ENCODE measurements around the gene DNAJB12.
"Not testable (repeated sequence)": the region's sequence is repeated elsewhere in the genome, so short reads cannot be mapped to it uniquely, and the experiment has no call there.

The DNAJB12 gene

GRCh38 chr10:72355214-72355555 lies 466 bp upstream of the DNAJB12 start:
- ChIA-PET CTCF (interaction anchor here (0.8 to 6.2 kb wide), 5 partner anchors 9 to 307 kb away, joined by 3 to 36 read pairs (median 4); no protein-coding TSS in a partner anchor), POLR2A (interaction anchor here (0.6 to 1.1 kb wide), 2 partner anchors 301 to 740 kb away, joined by 3 to 8 read pairs; no protein-coding TSS in a partner anchor)
- no peak for DNase-seq (ENCODE audit: extremely low spot score)
- TF ChIP-seq, protein P1, sequence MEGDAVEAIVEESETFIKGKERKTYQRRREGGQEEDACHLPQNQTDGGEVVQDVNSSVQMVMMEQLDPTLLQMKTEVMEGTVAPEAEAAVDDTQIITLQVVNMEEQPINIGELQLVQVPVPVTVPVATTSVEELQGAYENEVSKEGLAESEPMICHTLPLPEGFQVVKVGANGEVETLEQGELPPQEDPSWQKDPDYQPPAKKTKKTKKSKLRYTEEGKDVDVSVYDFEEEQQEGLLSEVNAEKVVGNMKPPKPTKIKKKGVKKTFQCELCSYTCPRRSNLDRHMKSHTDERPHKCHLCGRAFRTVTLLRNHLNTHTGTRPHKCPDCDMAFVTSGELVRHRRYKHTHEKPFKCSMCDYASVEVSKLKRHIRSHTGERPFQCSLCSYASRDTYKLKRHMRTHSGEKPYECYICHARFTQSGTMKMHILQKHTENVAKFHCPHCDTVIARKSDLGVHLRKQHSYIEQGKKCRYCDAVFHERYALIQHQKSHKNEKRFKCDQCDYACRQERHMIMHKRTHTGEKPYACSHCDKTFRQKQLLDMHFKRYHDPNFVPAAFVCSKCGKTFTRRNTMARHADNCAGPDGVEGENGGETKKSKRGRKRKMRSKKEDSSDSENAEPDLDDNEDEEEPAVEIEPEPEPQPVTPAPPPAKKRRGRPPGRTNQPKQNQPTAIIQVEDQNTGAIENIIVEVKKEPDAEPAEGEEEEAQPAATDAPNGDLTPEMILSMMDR (IDR thresholded peaks at IDR 0.05; ENCODE audit: control extremely low read depth, extremely low read depth, low read depth, missing control alignments): no peak

GRCh38 chr10:72353965-72354355 lies 759 bp downstream of the DNAJB12 start:
- TF ChIP-seq, protein P1 (IDR thresholded peaks at IDR 0.05; ENCODE audit: control extremely low read depth, extremely low read depth, low read depth, missing control alignments): no peak
- DNase-seq (ENCODE audit: extremely low spot score): no peak
- ChIA-PET POLR2A (no interaction called here), CTCF (interaction anchor here (1.7 to 10.0 kb wide), 3 partner anchors 11 to 17 kb away, joined by 4 to 78 read pairs (median 36); no protein-coding TSS in a partner anchor)

DNA sequence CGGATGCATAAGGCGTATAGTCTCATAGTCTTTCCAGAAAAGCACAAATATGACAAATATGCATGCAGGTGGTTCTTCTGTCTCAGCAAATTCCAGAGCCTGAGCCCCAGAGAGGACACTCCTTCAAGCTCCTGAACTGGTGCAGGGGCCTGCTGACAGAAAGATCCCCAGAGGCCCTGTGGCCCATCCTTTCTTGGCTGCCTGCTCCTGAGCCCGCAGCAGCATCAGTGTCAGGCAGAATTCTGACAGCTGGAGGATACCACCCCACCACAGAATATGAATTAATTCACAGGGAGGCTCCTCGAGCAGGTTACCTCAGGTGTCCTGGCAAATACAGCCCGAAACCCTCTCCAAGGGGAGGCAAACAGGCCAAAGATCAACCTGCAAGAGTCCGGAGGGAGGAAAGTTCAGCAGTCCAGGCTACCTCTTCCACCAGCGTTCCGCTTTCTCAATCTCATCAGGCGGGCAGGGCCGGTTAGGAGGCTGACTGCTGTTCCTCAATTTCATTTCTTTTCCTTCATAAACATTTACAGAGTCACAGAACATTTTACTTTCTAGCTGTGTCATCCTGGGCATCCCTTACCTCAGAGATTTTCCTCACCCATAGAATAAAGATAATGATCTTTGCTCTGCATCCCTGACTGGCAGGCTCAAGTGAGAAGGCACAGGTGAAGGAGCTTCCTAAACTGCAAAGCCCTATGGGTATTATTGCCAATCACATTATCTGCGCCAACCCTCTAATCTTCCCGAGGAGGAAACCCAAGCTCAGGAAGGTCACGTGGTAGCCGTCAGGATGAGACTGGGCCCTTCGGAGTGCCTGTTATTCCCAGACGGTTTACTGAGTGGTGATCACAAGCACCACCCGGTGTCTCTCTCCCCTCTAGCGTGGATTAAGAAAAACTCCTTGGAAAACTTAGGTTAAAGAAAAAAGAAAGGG lies 1.4 kb downstream of the DNAJB12 start:
- TF ChIP-seq, protein P1 (IDR thresholded peaks at IDR 0.05; ENCODE audit: control extremely low read depth, extremely low read depth, low read depth, missing control alignments): no peak
- DNase-seq (ENCODE audit: extremely low spot score): no peak
- CTCF ChIA-PET: interaction anchor here (6.2 to 10.0 kb wide), 2 partner anchors 11 to 16 kb away, joined by 36 to 78 read pairs; no protein-coding TSS in a partner anchor
- POLR2A ChIA-PET: no interaction called here

GRCh38 chr10:72351479-72351878 lies 3.2 kb downstream of the DNAJB12 start:
- TF ChIP-seq, protein P1 (IDR thresholded peaks at IDR 0.05; ENCODE audit: control extremely low read depth, extremely low read depth, low read depth, missing control alignments): no peak
- POLR2A ChIA-PET: interaction anchor here (0.7 kb wide), 1 partner anchor 9 kb away, joined by 4 read pairs; no protein-coding TSS in a partner anchor
- DNase-seq (ENCODE audit: extremely low spot score): no peak
- CTCF ChIA-PET: interaction anchor here (0.8 to 10.0 kb wide), 5 partner anchors 8 to 303 kb away, joined by 3 to 78 read pairs (median 13); no protein-coding TSS in a partner anchor

- TF ChIP-seq, protein P1 (IDR thresholded peaks at IDR 0.05; ENCODE audit: control extremely low read depth, extremely low read depth, low read depth, missing control alignments): no peak
- ChIA-PET CTCF (interaction anchor here (1.0 to 10.0 kb wide), 2 partner anchors 12 to 15 kb away, joined by 3 to 78 read pairs; no protein-coding TSS in a partner anchor), POLR2A (interaction anchor here (0.5 kb wide), 1 partner anchor 746 kb away, joined by 9 read pairs; no protein-coding TSS in a partner anchor)
- no peak for DNase-seq (ENCODE audit: extremely low spot score)
Measured at GRCh38 chr10:72349438-72349837, 5.3 kb downstream of the DNAJB12 start.

- TF ChIP-seq, protein P1 (IDR thresholded peaks at IDR 0.05; ENCODE audit: control extremely low read depth, extremely low read depth, low read depth, missing control alignments): no peak
- POLR2A ChIA-PET: no interaction called here
- CTCF ChIA-PET: interaction anchor here (10.0 kb wide), 1 partner anchor 11 kb away, joined by 78 read pairs; no protein-coding TSS in a partner anchor
- no peak for DNase-seq (ENCODE audit: extremely low spot score)
Measured at GRCh38 chr10:72348282-72348681, 6.4 kb downstream of the DNAJB12 start.

- ChIA-PET CTCF (interaction anchor here (10.0 kb wide), 1 partner anchor 9 kb away, joined by 78 read pairs; no protein-coding TSS in a partner anchor), POLR2A (interaction anchor here (0.6 kb wide), 1 partner anchor 749 kb away, joined by 6 read pairs; no protein-coding TSS in a partner anchor)
- DNase-seq (ENCODE audit: extremely low spot score): not testable (repeated sequence)
Measured at GRCh38 chr10:72346117-72346516, 8.6 kb downstream of the DNAJB12 start.

All from GM10248 (cell line).